Activated CD8-positive, alpha-beta T cell treated with anti-CD3 and anti-CD28 coated beads, Interleukin-2, amount 10 ng/mL, durations not matched to agents 7 days and 5 days (primary cell): Measurements from ENCODE around the gene ZBTB44. TPM values are rescaled to one million over a fixed set of nuclear protein-coding genes. Genes with fewer than 3 reads are reported as not detected.
A peak's percentile ranks its signal among the peaks of the same experiment; 100 is the strongest.

ENCODE experiments used
- ATAC-seq: fragments of 150-1000 bp; cut with Tn5 transposase; one replicate; pipeline ENCODE4 v1.10.0; 2021; ENCODE audit warnings: moderate library complexity
- CTCF ChIA-PET: fragments of 350-600 bp; sonication (Branson Sonifier 250); formaldehyde crosslinking; loops from one replicate; lab custom pipeline; 2021; ENCODE audit warnings: antibody characterized with exemption; lab: Charles Lee
- POLR2A ChIA-PET: fragments of 350-600 bp; sonication (Branson Sonifier 250); formaldehyde crosslinking; loops from one replicate; lab custom pipeline; 2021; ENCODE audit warnings: antibody characterized with exemption; lab: Charles Lee
- DNase-seq: peaks from one replicate; pipeline ENCODE4 v3.0.0-alpha.2; 2020
- H3K27ac Mint-ChIP-seq: one replicate; pipeline ENCODE4 v1.8.0; 2021; ENCODE audit warnings: mild to moderate bottlenecking, mixed read lengths
- H3K27me3 Mint-ChIP-seq: one replicate; pipeline ENCODE4 v1.8.0; 2021; ENCODE audit warnings: low read depth, mixed read lengths
- H3K36me3 Mint-ChIP-seq: one replicate; pipeline ENCODE4 v1.8.0; 2021; ENCODE audit warnings: low read depth, mixed read lengths
- H3K4me1 Mint-ChIP-seq: one replicate; pipeline ENCODE4 v1.8.0; 2021; ENCODE audit warnings: low read depth, mixed read lengths
- H3K4me3 Mint-ChIP-seq: one replicate; pipeline ENCODE4 v1.8.0; 2021; ENCODE audit warnings: mild to moderate bottlenecking, mixed read lengths
- H3K9me3 Mint-ChIP-seq: one replicate; pipeline ENCODE4 v1.8.0; 2022; ENCODE audit warnings: mixed read lengths; ENCODE audit not compliant: insufficient read depth
- total RNA-seq, 2 experiments: library from RNA; stranded (reverse); gene quantifications; one replicate each; pipeline ENCODE4 v1.2.3, GENCODE V29; 2021

ZBTB44 gene
- total RNA-seq, 2 experiments from 2014 or later: 37.8 to 42.1 TPM

DNA sequence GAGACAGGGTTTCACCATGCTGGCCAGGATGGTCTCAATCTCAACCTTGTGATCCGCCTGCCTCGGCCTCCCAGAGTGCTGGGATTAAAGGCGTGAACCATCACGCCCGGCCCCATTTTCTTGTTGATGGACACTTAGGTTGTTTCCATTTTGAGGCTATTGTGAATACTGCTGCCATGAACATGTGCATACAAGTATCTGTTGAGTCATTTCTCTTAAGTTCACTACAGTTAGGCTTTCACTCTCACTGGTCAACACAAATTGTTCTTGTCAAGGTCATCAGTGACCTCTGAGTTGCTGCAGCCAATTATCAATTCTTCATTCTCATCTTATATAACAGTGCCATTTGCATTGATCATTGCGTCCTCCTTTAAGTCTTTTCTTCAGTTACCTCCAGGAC lies 13.0 kb upstream of the ZBTB44 start:
- ATAC-seq: no peak
- ChIA-PET POLR2A (no interaction called here), CTCF (no interaction called here)

DNA sequence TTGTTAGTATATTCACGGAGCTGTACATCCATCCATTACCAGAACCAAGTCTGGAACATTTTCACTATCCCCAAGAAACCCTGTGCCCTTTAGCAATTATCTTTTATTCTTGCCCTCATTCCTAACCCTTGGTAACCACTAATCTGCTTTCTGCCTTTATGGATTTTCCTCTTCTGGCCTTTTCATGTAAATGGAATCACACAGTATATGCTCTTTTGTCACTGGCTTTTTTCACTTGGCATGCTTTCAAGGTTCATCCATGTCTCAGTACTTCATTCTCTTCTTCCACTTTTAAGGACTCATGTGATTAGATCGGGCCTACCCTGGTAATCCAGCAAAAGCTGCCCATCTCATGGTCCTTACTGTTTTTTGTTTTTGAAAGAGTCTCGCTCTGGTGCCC lies 11.0 kb upstream of the ZBTB44 start:
- CTCF ChIA-PET: no interaction called here
- ATAC-seq: no peak
- Mint-ChIP-seq H3K36me3 (peaks cover 7% of the 10 kb centered on the region), H3K27ac (no peak overlapping the region), H3K27me3 (no peaks in the 10 kb centered on the region), H3K4me1 (peaks cover 5% of the 10 kb centered on the region), H3K9me3 (peaks cover 4% of the 10 kb centered on the region), H3K4me3 (no peak overlapping the region)
- DNase-seq: no peak
- POLR2A ChIA-PET: no interaction called here

More for the DNA sequence above, 13.0 kb upstream of the ZBTB44 start:
- H3K27ac Mint-ChIP-seq: no peak overlapping the region
- no peak for DNase-seq
- H3K27me3 Mint-ChIP-seq: no peaks in the 10 kb centered on the region
- H3K4me1 Mint-ChIP-seq: peaks cover 5% of the 10 kb centered on the region
- no peak overlapping the region for H3K4me3 Mint-ChIP-seq
- H3K36me3 Mint-ChIP-seq: no peaks in the 10 kb centered on the region
- no peaks in the 10 kb centered on the region for H3K9me3 Mint-ChIP-seq

GRCh38 chr11:130323452-130324450 lies 9.0 kb upstream of the ZBTB44 start:
- CTCF ChIA-PET: interaction anchor here (0.6 kb wide), 1 partner anchor 538 kb away, joined by 3 read pairs; no protein-coding TSS in a partner anchor
- no peak overlapping the region for H3K4me3 Mint-ChIP-seq
- no peak for ATAC-seq
- H3K9me3 Mint-ChIP-seq: peaks cover 4% of the 10 kb centered on the region
- peaks cover 7% of the 10 kb centered on the region for H3K36me3 Mint-ChIP-seq
- H3K4me1 Mint-ChIP-seq: no peaks in the 10 kb centered on the region
- no peak overlapping the region for H3K27ac Mint-ChIP-seq
- DNase-seq: no peak
- peaks cover 2% of the 10 kb centered on the region for H3K27me3 Mint-ChIP-seq
- POLR2A ChIA-PET: no interaction called here

GRCh38 chr11:130322126-130322525 lies 7.4 kb upstream of the ZBTB44 start:
- Mint-ChIP-seq H3K4me3 (no peak overlapping the region), H3K4me1 (no peaks in the 10 kb centered on the region), H3K36me3 (peaks cover 7% of the 10 kb centered on the region), H3K9me3 (peaks cover 4% of the 10 kb centered on the region), H3K27me3 (peaks cover 2% of the 10 kb centered on the region), H3K27ac (no peak overlapping the region)
- DNase-seq: no peak
- ChIA-PET POLR2A (no interaction called here), CTCF (no interaction called here)
- no peak for ATAC-seq

GRCh38 chr11:130318031-130318673 lies 3.4 kb upstream of the ZBTB44 start:
- Mint-ChIP-seq H3K27ac (no peak overlapping the region), H3K9me3 (peaks cover 4% of the 10 kb centered on the region), H3K4me1 (peaks cover 17% of the 10 kb centered on the region), H3K27me3 (peaks cover 2% of the 10 kb centered on the region), H3K36me3 (peaks cover 13% of the 10 kb centered on the region), H3K4me3 (no peak overlapping the region)
- no peak for DNase-seq
- ChIA-PET POLR2A (no interaction called here), CTCF (interaction anchor here (0.7 to 1.1 kb wide), 4 partner anchors 12 to 105 kb away, joined by 3 to 4 read pairs (median 3); no protein-coding TSS in a partner anchor)
- ATAC-seq: no peak

- Mint-ChIP-seq H3K4me1 (peaks cover 33% of the 10 kb centered on the region), H3K36me3 (peaks cover 9% of the 10 kb centered on the region), H3K4me3 (peak overlapping the region; percentile 86), H3K27ac (peak overlapping the region; percentile 97), H3K27me3 (peaks cover 2% of the 10 kb centered on the region), H3K9me3 (no peaks in the 10 kb centered on the region)
- ChIA-PET POLR2A (no interaction called here), CTCF (no interaction called here)
- peak; percentile 61 for DNase-seq
- ATAC-seq: peak; percentile 30
These were observed 745 bp upstream of the ZBTB44 start for GRCh38 chr11:130315354-130315970.

DNA sequence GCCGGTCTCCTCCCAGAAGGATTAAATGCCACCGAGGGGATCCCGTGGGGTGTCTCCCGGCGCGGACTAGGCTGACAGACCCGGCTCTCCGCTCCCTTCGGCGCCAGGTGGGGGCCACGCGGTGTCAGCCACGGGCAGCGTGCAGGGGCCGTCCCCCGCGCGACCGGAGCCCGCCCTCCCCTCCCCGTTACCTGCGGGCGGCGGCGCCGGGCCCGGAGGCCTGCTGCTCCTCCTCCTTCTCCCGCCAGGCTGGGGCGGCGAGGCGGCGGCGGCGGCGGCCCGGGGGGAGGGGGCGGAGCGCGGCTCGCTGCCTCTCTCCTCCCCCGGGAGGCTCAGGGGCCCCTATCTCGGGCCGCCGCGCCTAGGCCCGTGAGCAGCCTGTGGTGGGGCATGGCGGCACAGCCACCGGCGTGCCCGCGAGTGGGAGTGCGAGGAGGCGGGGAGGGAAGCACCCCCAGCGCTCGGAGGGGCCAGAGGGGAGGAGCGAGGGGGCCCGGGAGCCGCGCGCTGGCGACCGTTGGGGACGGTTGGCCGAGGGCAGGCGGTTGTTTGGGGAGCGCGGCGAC lies 450 bp downstream of the ZBTB44 start:
- POLR2A ChIA-PET: interaction anchor here (0.7 kb wide), 1 partner anchor 35 kb away, joined by 3 read pairs; no protein-coding TSS in a partner anchor
- Mint-ChIP-seq H3K27me3 (no peaks in the 10 kb centered on the region), H3K36me3 (peaks cover 9% of the 10 kb centered on the region), H3K27ac (peak overlapping the region; percentile 94), H3K4me3 (peak overlapping the region; percentile 91), H3K9me3 (no peaks in the 10 kb centered on the region), H3K4me1 (peaks cover 35% of the 10 kb centered on the region)
- DNase-seq: peak; percentile 66
- CTCF ChIA-PET: no interaction called here
- peak; percentile 74 for ATAC-seq

GRCh38 chr11:130313383-130314183 lies 1.1 kb downstream of the ZBTB44 start:
- Mint-ChIP-seq H3K36me3 (peaks cover 9% of the 10 kb centered on the region), H3K4me1 (peaks cover 37% of the 10 kb centered on the region), H3K27ac (peak overlapping the region; percentile 94), H3K9me3 (no peaks in the 10 kb centered on the region), H3K27me3 (no peaks in the 10 kb centered on the region), H3K4me3 (peak overlapping the region; percentile 91)
- ATAC-seq: no peak
- no peak for DNase-seq
- POLR2A ChIA-PET: interaction anchor here (0.7 kb wide), 1 partner anchor 34 kb away, joined by 3 read pairs; no protein-coding TSS in a partner anchor
- CTCF ChIA-PET: no interaction called here

- peaks cover 37% of the 10 kb centered on the region for H3K4me1 Mint-ChIP-seq
- H3K4me3 Mint-ChIP-seq: no peak overlapping the region
- CTCF ChIA-PET: no interaction called here
- peaks cover 18% of the 10 kb centered on the region for H3K36me3 Mint-ChIP-seq
- H3K27ac Mint-ChIP-seq: no peak overlapping the region
- no peaks in the 10 kb centered on the region for H3K27me3 Mint-ChIP-seq
- DNase-seq: no peak
- POLR2A ChIA-PET: no interaction called here
- no peak for ATAC-seq
- H3K9me3 Mint-ChIP-seq: no peaks in the 10 kb centered on the region
These were observed 2.7 kb downstream of the ZBTB44 start for GRCh38 chr11:130312046-130312445.

DNA sequence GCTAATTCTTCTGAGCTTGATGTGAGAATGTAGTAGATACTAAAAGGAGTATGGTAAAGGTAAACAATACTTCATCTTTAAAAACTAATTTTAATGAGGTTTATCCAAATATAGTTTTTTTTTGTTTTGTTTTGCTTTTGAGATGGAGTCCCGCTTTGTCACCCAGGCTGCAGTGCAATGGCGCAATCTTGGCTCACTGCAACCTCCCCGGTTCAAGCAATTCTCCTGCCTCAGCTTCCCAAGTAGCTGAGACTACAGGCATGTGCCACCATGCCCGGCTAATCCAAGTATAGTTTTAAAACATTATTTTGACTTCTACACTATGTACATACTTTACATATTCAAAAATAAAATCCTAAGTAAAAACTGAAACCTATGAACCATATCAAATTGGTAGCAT lies 4.1 kb downstream of the ZBTB44 start:
- Mint-ChIP-seq H3K9me3 (peaks cover 5% of the 10 kb centered on the region), H3K27ac (no peak overlapping the region), H3K4me3 (no peak overlapping the region), H3K27me3 (no peaks in the 10 kb centered on the region), H3K36me3 (peaks cover 23% of the 10 kb centered on the region), H3K4me1 (peaks cover 36% of the 10 kb centered on the region)
- ChIA-PET CTCF (interaction anchor here (0.6 to 0.9 kb wide), 2 partner anchors 122 to 585 kb away, joined by 3 read pairs; no protein-coding TSS in a partner anchor), POLR2A (no interaction called here)
- DNase-seq (no peak), ATAC-seq (no peak)

DNA sequence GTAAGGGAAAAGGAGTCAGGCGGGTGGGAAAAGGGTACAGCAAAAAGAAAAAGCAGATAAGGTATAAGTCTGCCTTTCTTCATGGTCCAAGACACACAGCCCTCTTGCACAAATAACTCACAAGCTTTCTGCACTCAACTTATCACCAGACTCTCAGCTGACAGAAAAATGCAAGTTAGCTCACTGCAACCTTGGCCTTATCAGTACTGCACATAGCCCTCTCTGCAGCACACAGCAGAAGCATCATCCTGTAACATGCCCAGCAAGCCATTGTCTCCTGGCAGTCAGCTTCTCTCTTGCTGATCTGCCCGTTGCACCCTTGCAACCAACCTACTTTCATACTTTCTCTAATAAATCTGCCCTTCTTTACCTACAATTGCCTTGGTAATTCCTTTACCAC lies 5.8 kb downstream of the ZBTB44 start:
- peaks cover 29% of the 10 kb centered on the region for H3K36me3 Mint-ChIP-seq
- POLR2A ChIA-PET: no interaction called here
- ATAC-seq (no peak), DNase-seq (no peak)
- CTCF ChIA-PET: interaction anchor here (1.2 kb wide), 1 partner anchor 13 kb away, joined by 3 read pairs; no protein-coding TSS in a partner anchor
- H3K4me3 Mint-ChIP-seq: no peak overlapping the region
- H3K4me1 Mint-ChIP-seq: peaks cover 39% of the 10 kb centered on the region
- H3K27me3 Mint-ChIP-seq: no peaks in the 10 kb centered on the region
- H3K9me3 Mint-ChIP-seq: peaks cover 9% of the 10 kb centered on the region
- H3K27ac Mint-ChIP-seq: no peak overlapping the region
